Measurements from ENCODE around the gene SH3PXD2B. TPM values are rescaled to one million over a fixed set of nuclear protein-coding genes. Genes with fewer than 3 reads are reported as not detected.
A peak's percentile ranks its signal among the peaks of the same experiment; 100 is the strongest.

Gene SH3PXD2B
- total and polyA plus RNA-seq, 8 donors, result 6.7 to 63.0 (median 20.5) TPM

GRCh38 chr5:172433071-172433470 is 21.3 kb downstream of the SH3PXD2B start:
- H3K9me3 ChIP-seq, result no peaks in the 10 kb centered on the region
- intact Hi-C loops (cut with DNase I; ENCODE audit: low total_unique reads), result no loop called here
- WGBS, 5 donors, result 83 to 88% (median 85%) methylated on average over 3 of the region's 3 CpGs
- H3K4me1 ChIP-seq, result peaks cover 31 to 82% (median 64%) of the 10 kb centered on the region in 4 donors
- H3K27ac ChIP-seq, result peak overlapping the region in 1 of 5 donors; percentile 94
- no peak for DNase-seq
- TF ChIP-seq CTCF (IDR thresholded peaks at IDR 0.05) (no peak), EP300 (IDR thresholded peaks at IDR 0.05) (no peak), POLR2AphosphoS5 (IDR thresholded peaks at IDR 0.05) (no peak), POLR2A (IDR thresholded peaks at IDR 0.05) (no peak)
- no peak overlapping the region for H3K4me3 ChIP-seq
- H3K27me3 ChIP-seq, result no peaks in the 10 kb centered on the region
- no peaks in the 10 kb centered on the region for H3K36me3 ChIP-seq

- Histone ChIP-seq H3K4me3 (no peak overlapping the region), H3K27me3 (no peaks in the 10 kb centered on the region), H3K9me3 (no peaks in the 10 kb centered on the region), H3K4me1 (peaks cover 12 to 81% (median 62%) of the 10 kb centered on the region in 4 donors), H3K27ac (peak overlapping the region; percentile 66 to 94 (median 84)), H3K36me3 (no peaks in the 10 kb centered on the region)
- DNase-seq, result no peak
- WGBS, 5 donors, result 76 to 92% (median 91%) methylated on average over 2 of the region's 2 CpGs
- intact Hi-C loops (cut with DNase I; ENCODE audit: low total_unique reads), result no loop called here
- no peak for TF ChIP-seq CTCF (IDR thresholded peaks at IDR 0.05)
- TF ChIP-seq EP300 (IDR thresholded peaks at IDR 0.05), result no peak
- TF ChIP-seq POLR2A (IDR thresholded peaks at IDR 0.05), result no peak
- no peak for TF ChIP-seq POLR2AphosphoS5 (IDR thresholded peaks at IDR 0.05)
Measured at GRCh38 chr5:172430354-172430753, 24.0 kb downstream of the SH3PXD2B start.

GRCh38 chr5:172429201-172429940 is 25.0 kb downstream of the SH3PXD2B start:
- no peaks in the 10 kb centered on the region for H3K27me3 ChIP-seq
- H3K27ac ChIP-seq, result peak overlapping the region; percentile 66 to 94 (median 84)
- peaks cover 12 to 84% (median 68%) of the 10 kb centered on the region in 4 donors for H3K4me1 ChIP-seq

More at GRCh38 chr5:172429201-172429940, 25.0 kb downstream of the SH3PXD2B start:
- H3K9me3 ChIP-seq, result no peaks in the 10 kb centered on the region
- 41 to 69% (median 58%) methylated on average over 7 to 8 of the region's 8 CpGs for WGBS, 5 donors
- TF ChIP-seq CTCF (IDR thresholded peaks at IDR 0.05) (no peak), POLR2AphosphoS5 (IDR thresholded peaks at IDR 0.05) (peak; percentile 16 to 54 (median 42))
- intact Hi-C loops (cut with DNase I; ENCODE audit: low total_unique reads), result no loop called here
- peak in 1 of 2 donors; percentile 35 for DNase-seq
- no peaks in the 10 kb centered on the region for H3K36me3 ChIP-seq
- H3K4me3 ChIP-seq, result no peak overlapping the region

All from stomach (tissue), 9 donors.